IMR-90 (cell line): ENCODE measurements around the gene VPS18.
A peak's percentile ranks its signal among the peaks of the same experiment; 100 is the strongest.

ENCODE experiments used
- BHLHE40 ChIP-seq: fragments of 150-350 bp; IDR thresholded peaks from 2 replicates; pipeline ENCODE4 v1.6.1; 2016; ENCODE audit warnings: mild to moderate bottlenecking, low read depth, low read length
- CEBPB ChIP-seq: IDR thresholded peaks from 2 replicates; pipeline ENCODE4 v1.6.1; 2012; ENCODE audit warnings: low read depth, low read length, improper control_type of control experiment
- FOS ChIP-seq: fragments of 150-350 bp; IDR thresholded peaks from 2 replicates; pipeline ENCODE4 v1.6.1; 2016; ENCODE audit warnings: low read depth, low read length
- MAFK ChIP-seq: IDR thresholded peaks from 2 replicates; pipeline ENCODE4 v1.6.1; 2012; ENCODE audit warnings: low read depth, low read length, improper control_type of control experiment
- MAZ ChIP-seq: IDR thresholded peaks from 2 replicates; pipeline ENCODE4 v1.6.1; 2012; ENCODE audit warnings: low read depth, mild to moderate bottlenecking, low read length, improper control_type of control experiment, moderate library complexity, borderline replicate concordance
- POLR2A ChIP-seq: IDR thresholded peaks from 2 replicates; pipeline ENCODE4 v1.6.1; 2012; ENCODE audit warnings: mild to moderate bottlenecking, low read depth, low read length
- RAD21 ChIP-seq: IDR thresholded peaks from 2 replicates; pipeline ENCODE4 v1.6.1; 2012; ENCODE audit warnings: low read length, improper control_type of control experiment
- RCOR1 ChIP-seq: IDR thresholded peaks from 2 replicates; pipeline ENCODE4 v1.6.1; 2012; ENCODE audit warnings: mild to moderate bottlenecking, low read length, improper control_type of control experiment; ENCODE audit not compliant: insufficient replicate concordance
- RFX5 ChIP-seq: IDR thresholded peaks from 2 replicates; pipeline ENCODE4 v1.8.0; 2012; ENCODE audit warnings: low read depth, mild to moderate bottlenecking, low read length, moderate library complexity
- SMC3 ChIP-seq: fragments of 150-350 bp; IDR thresholded peaks from 2 replicates; pipeline ENCODE4 v1.6.1; 2016; ENCODE audit warnings: low read depth, mild to moderate bottlenecking, antibody characterized with exemption, low read length, moderate library complexity
- TF ChIP-seq, protein P1 (sequence below): conservative IDR thresholded peaks from 2 replicates; pipeline ENCODE4 v1.5.1; 2012; ENCODE audit warnings: mild to moderate bottlenecking, low read depth, low read length, improper control_type of control experiment
- TF ChIP-seq, protein P2 (sequence below): fragments of 150-350 bp; IDR thresholded peaks from 2 replicates; pipeline ENCODE4 v1.6.1; 2016; ENCODE audit warnings: low read depth, mild to moderate bottlenecking, low read length, moderate library complexity, borderline replicate concordance
- TF ChIP-seq, protein P3 (sequence below): fragments of 150-350 bp; IDR thresholded peaks from 2 replicates; pipeline ENCODE4 v1.6.1; 2017; ENCODE audit warnings: mild to moderate bottlenecking, antibody characterized with exemption, low read length, low read depth

DNA sequence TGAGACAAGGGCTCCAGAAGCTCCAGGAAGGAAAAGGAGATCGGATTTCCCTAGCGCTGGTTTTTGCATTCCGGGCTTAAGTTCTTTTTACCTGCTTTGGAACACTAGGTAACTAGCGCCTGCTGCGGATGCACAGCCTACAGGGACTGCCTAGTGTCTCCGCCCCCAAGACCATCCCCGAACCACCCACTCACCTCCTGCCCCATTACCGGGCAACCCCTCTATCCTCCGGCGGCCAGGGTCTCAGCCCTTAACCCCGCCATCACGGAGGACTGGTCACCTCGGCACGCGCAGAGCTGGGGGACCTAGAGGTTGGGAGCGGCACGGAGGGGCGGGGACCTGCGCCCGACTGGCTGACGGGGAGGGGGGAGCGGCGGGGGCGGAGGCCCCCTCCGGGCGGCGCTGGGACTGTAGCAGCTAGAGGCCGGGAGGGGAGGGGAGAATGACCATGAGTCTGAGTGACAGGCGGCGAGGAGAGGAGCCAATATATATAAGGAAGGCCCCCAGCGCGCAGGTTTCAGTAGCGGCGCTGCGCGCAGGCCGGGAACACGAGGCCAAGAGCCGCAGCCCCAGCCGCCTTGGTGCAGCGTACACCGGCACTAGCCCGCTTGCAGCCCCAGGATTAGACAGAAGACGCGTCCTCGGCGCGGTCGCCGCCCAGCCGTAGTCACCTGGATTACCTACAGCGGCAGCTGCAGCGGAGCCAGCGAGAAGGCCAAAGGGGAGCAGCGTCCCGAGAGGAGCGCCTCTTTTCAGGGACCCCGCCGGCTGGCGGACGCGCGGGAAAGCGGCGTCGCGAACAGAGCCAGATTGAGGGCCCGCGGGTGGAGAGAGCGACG lies 34.8 kb downstream of the VPS18 start, which contains the start of gene DLL4:
- TF ChIP-seq, protein P1, sequence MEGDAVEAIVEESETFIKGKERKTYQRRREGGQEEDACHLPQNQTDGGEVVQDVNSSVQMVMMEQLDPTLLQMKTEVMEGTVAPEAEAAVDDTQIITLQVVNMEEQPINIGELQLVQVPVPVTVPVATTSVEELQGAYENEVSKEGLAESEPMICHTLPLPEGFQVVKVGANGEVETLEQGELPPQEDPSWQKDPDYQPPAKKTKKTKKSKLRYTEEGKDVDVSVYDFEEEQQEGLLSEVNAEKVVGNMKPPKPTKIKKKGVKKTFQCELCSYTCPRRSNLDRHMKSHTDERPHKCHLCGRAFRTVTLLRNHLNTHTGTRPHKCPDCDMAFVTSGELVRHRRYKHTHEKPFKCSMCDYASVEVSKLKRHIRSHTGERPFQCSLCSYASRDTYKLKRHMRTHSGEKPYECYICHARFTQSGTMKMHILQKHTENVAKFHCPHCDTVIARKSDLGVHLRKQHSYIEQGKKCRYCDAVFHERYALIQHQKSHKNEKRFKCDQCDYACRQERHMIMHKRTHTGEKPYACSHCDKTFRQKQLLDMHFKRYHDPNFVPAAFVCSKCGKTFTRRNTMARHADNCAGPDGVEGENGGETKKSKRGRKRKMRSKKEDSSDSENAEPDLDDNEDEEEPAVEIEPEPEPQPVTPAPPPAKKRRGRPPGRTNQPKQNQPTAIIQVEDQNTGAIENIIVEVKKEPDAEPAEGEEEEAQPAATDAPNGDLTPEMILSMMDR: no peak
- peak; percentile 82 for TF ChIP-seq POLR2A
- TF ChIP-seq MAZ: no peak
- TF ChIP-seq RAD21: no peak
- no peak for TF ChIP-seq RFX5
- no peak for TF ChIP-seq CEBPB
- no peak for TF ChIP-seq BHLHE40
- TF ChIP-seq FOS: no peak
- TF ChIP-seq SMC3: no peak
- no peak for TF ChIP-seq RCOR1
- TF ChIP-seq, protein P2, sequence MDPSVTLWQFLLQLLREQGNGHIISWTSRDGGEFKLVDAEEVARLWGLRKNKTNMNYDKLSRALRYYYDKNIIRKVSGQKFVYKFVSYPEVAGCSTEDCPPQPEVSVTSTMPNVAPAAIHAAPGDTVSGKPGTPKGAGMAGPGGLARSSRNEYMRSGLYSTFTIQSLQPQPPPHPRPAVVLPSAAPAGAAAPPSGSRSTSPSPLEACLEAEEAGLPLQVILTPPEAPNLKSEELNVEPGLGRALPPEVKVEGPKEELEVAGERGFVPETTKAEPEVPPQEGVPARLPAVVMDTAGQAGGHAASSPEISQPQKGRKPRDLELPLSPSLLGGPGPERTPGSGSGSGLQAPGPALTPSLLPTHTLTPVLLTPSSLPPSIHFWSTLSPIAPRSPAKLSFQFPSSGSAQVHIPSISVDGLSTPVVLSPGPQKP: no peak
- TF ChIP-seq, protein P3, sequence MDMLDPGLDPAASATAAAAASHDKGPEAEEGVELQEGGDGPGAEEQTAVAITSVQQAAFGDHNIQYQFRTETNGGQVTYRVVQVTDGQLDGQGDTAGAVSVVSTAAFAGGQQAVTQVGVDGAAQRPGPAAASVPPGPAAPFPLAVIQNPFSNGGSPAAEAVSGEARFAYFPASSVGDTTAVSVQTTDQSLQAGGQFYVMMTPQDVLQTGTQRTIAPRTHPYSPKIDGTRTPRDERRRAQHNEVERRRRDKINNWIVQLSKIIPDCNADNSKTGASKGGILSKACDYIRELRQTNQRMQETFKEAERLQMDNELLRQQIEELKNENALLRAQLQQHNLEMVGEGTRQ: no peak
- no peak for TF ChIP-seq MAFK
